Measurements from ENCODE around the gene ZNF605.

DNA sequence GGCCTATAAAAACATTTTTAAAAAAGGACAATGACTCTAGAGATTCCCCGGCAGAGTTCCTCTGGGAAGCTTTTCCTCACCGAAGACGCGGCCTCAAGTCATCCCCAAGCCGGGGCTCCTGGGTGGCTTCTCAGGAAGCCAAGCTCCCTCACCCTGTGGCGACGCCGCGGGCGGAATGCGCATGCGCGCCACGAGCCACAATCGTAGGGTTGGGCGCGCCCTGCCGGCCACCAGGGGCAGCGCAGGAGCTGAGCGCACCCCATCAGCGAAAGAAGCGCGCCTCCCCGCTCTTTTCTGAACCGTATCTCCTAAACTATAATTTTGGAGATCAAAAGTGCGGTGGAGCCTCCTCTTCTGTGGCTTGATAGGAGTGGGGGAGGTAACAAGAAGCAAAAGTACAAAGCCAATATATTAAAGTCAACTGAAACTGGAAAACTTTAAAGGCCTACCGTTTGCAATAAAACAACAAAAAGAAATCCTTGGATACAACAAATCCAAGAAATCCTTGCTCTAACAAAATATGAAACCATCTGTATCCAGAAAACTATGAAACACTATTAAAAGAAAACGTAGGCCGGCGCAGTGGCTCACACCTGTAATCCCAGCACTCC is 51.3 kb downstream of the ZNF605 start:
- TF ChIP-seq, protein P1, sequence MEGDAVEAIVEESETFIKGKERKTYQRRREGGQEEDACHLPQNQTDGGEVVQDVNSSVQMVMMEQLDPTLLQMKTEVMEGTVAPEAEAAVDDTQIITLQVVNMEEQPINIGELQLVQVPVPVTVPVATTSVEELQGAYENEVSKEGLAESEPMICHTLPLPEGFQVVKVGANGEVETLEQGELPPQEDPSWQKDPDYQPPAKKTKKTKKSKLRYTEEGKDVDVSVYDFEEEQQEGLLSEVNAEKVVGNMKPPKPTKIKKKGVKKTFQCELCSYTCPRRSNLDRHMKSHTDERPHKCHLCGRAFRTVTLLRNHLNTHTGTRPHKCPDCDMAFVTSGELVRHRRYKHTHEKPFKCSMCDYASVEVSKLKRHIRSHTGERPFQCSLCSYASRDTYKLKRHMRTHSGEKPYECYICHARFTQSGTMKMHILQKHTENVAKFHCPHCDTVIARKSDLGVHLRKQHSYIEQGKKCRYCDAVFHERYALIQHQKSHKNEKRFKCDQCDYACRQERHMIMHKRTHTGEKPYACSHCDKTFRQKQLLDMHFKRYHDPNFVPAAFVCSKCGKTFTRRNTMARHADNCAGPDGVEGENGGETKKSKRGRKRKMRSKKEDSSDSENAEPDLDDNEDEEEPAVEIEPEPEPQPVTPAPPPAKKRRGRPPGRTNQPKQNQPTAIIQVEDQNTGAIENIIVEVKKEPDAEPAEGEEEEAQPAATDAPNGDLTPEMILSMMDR (IDR thresholded peaks at IDR 0.05; ENCODE audit: borderline replicate concordance, extremely low read depth, low read length, poor library complexity, severe bottlenecking), result peak; percentile 21
- no peak for TF ChIP-seq EZH2 (IDR thresholded peaks at IDR 0.05; ENCODE audit: borderline replicate concordance, low read depth, low read length, severe bottlenecking)
